Endothelial cell (in vitro differentiated cells): ENCODE results near the gene NPY4R2. TPM values are rescaled to one million over a fixed set of nuclear protein-coding genes. Genes with fewer than 3 reads are reported as not detected.
"Not testable (repeated sequence)": the region's sequence is repeated elsewhere in the genome, so short reads cannot be mapped to it uniquely, and the experiment has no call there.

ENCODE experiments used
- DNase-seq: peaks from one replicate; pipeline ENCODE4 v3.0.0; 2021; ENCODE audit warnings: low spot score
- H3K27ac Mint-ChIP-seq: one replicate; pipeline ENCODE4 v1.8.0; 2021; ENCODE audit warnings: mixed read lengths, inconsistent platforms; ENCODE audit not compliant: unreplicated experiment
- H3K27me3 Mint-ChIP-seq: one replicate; pipeline ENCODE4 v1.8.0; 2021; ENCODE audit warnings: mild to moderate bottlenecking, moderate library complexity, mixed read lengths, inconsistent platforms; ENCODE audit not compliant: unreplicated experiment
- H3K36me3 Mint-ChIP-seq: one replicate; pipeline ENCODE4 v1.8.0; 2021; ENCODE audit warnings: mild to moderate bottlenecking, low read depth, mixed read lengths, inconsistent platforms; ENCODE audit not compliant: unreplicated experiment
- H3K4me1 Mint-ChIP-seq: one replicate; pipeline ENCODE4 v1.8.0; 2021; ENCODE audit warnings: mild to moderate bottlenecking, mixed read lengths, inconsistent platforms; ENCODE audit not compliant: unreplicated experiment
- H3K4me3 Mint-ChIP-seq: one replicate; pipeline ENCODE4 v1.8.0; 2021; ENCODE audit warnings: mild to moderate bottlenecking, mixed read lengths, inconsistent platforms; ENCODE audit not compliant: unreplicated experiment
- H3K9me3 Mint-ChIP-seq: one replicate; pipeline ENCODE4 v1.8.0; 2021; ENCODE audit warnings: mixed read lengths, inconsistent platforms; ENCODE audit not compliant: unreplicated experiment
- long read RNA-seq: library from polyadenylated mRNA; unstranded; transcript quantifications from one replicate; pipeline ENCODE4 v2.0.0, GENCODE V29; 2020; ENCODE audit not compliant: unreplicated experiment
- total RNA-seq: library from RNA; stranded (reverse); fragmentation: NEBNext Ultra II Directional; extraction: Animal tissue kit (Norgen Biotek cat#: 25700); gene quantifications from one replicate; pipeline ENCODE4 v1.2.1, GENCODE V29; 2021; ENCODE audit not compliant: unreplicated experiment

Gene NPY4R2, protein sequence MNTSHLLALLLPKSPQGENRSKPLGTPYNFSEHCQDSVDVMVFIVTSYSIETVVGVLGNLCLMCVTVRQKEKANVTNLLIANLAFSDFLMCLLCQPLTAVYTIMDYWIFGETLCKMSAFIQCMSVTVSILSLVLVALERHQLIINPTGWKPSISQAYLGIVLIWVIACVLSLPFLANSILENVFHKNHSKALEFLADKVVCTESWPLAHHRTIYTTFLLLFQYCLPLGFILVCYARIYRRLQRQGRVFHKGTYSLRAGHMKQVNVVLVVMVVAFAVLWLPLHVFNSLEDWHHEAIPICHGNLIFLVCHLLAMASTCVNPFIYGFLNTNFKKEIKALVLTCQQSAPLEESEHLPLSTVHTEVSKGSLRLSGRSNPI
- not detected for total RNA-seq
- long read RNA-seq: 0 reads

- not testable (repeated sequence) for H3K27me3 Mint-ChIP-seq, H3K27ac Mint-ChIP-seq, H3K4me3 Mint-ChIP-seq, H3K4me1 Mint-ChIP-seq, DNase-seq, H3K36me3 Mint-ChIP-seq, H3K9me3 Mint-ChIP-seq
Observed at GRCh38 chr10:47918475-47918874, at the start of gene NPY4R2. NPY4R2 (plus strand) TSS chr10:47918662; CDS start chr10:47921988, 3,326 bp downstream.

DNA sequence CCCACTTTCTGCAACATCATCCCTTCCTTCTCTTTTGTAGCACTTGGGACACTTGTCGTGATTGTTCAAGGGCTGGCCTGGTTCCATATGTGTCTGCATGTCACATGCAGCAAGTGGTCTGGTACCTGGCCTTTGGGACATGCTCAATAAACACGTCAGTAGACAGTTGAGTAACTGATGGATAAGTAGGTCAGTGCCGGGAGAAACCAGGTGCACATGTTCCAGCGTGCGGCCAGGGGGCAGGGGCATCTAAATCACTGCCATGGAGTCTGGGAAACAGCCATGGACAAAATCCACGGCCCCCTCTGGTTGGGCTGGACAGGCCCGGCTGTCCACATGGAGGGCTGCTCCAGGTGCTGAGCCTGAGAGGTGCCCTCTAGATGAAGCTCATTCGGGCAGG is 47.6 kb upstream of the NPY4R2 start:
- DNase-seq, H3K36me3 Mint-ChIP-seq: not testable (repeated sequence)

DNA sequence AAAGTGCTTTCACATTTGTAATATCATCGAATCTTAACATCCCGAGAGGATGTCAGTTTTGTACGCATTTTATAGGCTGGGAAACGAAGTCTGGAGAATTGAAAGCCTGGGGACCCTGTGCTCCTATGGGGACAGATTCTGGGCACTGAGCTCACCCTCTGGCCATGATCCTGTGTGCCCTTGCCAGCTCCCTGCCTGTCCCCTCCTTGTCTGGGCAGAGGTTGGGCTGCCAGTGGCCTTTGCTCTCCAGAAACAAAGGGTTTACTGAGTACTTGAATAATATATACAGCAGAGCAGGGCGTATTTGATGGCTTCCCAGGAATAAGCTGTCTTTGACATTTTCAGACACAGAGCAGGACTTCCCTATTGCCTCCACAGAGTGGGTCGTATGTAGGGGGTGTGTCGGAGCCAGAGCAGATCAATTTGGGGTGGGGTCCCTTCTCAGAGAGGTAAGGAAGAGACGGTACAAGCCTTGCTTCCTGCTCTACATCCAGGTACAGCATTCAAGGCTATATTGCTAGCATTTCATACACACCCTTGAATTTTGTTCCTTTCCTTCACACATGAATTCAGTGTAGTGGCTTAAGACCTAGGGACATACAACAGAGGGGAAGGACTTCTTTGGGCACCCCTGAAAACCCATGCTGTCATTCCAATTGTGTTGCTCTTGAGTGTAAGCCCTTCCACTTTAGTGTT is 46.8 kb upstream of the NPY4R2 start:
- H3K9me3 Mint-ChIP-seq, H3K27ac Mint-ChIP-seq, H3K4me3 Mint-ChIP-seq, DNase-seq, H3K27me3 Mint-ChIP-seq, H3K36me3 Mint-ChIP-seq, H3K4me1 Mint-ChIP-seq: not testable (repeated sequence)

More for the DNA sequence above, 47.6 kb upstream of the NPY4R2 start:
- not testable (repeated sequence) for H3K9me3 Mint-ChIP-seq, H3K4me1 Mint-ChIP-seq, H3K4me3 Mint-ChIP-seq, H3K27ac Mint-ChIP-seq, H3K27me3 Mint-ChIP-seq

- H3K4me3 Mint-ChIP-seq, H3K4me1 Mint-ChIP-seq, H3K9me3 Mint-ChIP-seq, DNase-seq, H3K27me3 Mint-ChIP-seq, H3K36me3 Mint-ChIP-seq, H3K27ac Mint-ChIP-seq: not testable (repeated sequence)
Observed at GRCh38 chr10:47872236-47872635, 46.2 kb upstream of the NPY4R2 start.

- not testable (repeated sequence) for H3K36me3 Mint-ChIP-seq, H3K27ac Mint-ChIP-seq, H3K27me3 Mint-ChIP-seq, H3K4me3 Mint-ChIP-seq, H3K4me1 Mint-ChIP-seq, H3K9me3 Mint-ChIP-seq, DNase-seq
Observed at GRCh38 chr10:47884239-47884638, 34.2 kb upstream of the NPY4R2 start.

DNA sequence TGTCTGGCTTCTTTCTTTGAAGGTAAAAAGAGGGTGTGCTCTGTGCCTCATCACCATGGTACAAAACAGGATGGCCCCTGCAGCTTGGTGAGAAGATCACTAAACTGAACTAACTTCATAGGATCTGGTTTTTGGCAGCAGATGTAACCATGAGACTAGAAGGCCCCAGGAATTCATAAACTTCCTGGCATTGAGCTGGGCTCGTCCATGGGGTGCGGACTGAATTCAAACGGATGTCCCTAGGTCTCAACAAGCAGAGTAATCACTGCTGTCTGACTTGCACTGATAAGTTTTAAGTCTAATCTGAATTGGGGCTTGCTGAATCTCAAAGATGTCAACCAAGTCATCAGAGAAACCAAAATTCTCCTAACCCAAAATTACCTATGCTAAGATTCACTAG is 33.5 kb upstream of the NPY4R2 start:
- H3K4me1 Mint-ChIP-seq, H3K27me3 Mint-ChIP-seq, H3K9me3 Mint-ChIP-seq, H3K27ac Mint-ChIP-seq, H3K36me3 Mint-ChIP-seq, DNase-seq, H3K4me3 Mint-ChIP-seq: not testable (repeated sequence)

DNA sequence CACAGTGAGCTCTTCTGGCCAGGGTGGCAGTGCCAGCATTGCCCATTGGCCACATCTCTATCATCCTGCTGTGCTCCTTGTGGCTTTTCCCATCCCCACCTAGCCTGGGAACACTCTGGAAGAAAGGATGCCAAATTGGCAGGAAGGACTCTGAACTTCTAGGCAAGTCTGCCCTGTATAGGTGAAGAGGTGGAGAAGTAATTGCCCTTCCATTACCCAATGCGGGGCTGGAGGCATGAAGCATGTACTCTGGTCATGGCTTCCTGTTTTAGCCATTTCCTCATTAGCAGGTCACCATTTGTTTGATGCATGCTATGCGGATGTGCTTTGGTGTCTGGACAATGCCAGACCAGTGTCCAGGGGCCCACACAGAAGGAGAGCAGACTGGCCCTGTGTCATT is 32.1 kb upstream of the NPY4R2 start:
- H3K27me3 Mint-ChIP-seq, H3K27ac Mint-ChIP-seq, H3K9me3 Mint-ChIP-seq, DNase-seq, H3K4me3 Mint-ChIP-seq, H3K36me3 Mint-ChIP-seq, H3K4me1 Mint-ChIP-seq: not testable (repeated sequence)

DNA sequence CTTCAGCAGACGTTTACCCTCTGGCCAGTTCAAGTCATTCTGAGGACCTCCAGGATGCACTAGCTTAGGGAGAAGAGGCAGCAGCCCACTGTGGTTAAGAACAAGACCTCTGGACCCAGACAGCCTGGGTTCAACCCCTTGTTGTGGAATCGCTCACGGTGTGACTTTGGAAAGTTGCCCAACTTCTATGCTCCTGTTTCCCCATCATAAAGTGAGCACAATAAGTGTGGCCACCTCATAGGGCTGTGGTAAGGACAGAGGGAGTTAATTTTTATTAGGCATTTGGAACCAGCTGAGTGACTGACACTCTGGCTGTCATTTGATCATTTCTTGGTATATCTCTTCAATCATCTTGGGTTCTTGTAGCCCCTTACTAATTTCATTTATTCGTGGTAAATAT is 31.6 kb upstream of the NPY4R2 start:
- not testable (repeated sequence) for H3K27me3 Mint-ChIP-seq, H3K36me3 Mint-ChIP-seq, DNase-seq, H3K9me3 Mint-ChIP-seq, H3K4me1 Mint-ChIP-seq, H3K4me3 Mint-ChIP-seq, H3K27ac Mint-ChIP-seq

DNA sequence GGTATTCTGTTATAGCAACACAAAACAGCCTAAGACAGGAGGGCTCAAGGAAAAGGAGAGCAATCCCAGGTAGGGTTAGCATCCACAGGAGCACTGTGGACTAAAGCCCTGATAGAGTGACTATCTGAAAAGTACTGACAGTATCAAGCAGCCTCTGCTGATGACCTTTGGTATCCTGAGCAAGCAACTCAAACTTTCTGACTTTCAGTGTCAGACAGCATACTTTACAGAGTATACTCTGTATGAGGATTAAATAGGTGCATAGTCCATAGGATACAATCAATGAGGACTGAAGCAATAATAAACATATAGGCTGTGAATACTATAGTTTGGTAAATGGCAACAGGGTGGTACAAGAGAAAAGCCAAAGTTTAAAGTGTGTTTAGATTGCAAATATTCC is 27.7 kb upstream of the NPY4R2 start:
- not testable (repeated sequence) for H3K4me3 Mint-ChIP-seq, H3K36me3 Mint-ChIP-seq, H3K27me3 Mint-ChIP-seq, H3K4me1 Mint-ChIP-seq, H3K27ac Mint-ChIP-seq, H3K9me3 Mint-ChIP-seq, DNase-seq

- not testable (repeated sequence) for H3K9me3 Mint-ChIP-seq, H3K4me1 Mint-ChIP-seq, DNase-seq, H3K27ac Mint-ChIP-seq, H3K36me3 Mint-ChIP-seq, H3K27me3 Mint-ChIP-seq, H3K4me3 Mint-ChIP-seq
Observed at GRCh38 chr10:47892494-47893261, 25.8 kb upstream of the NPY4R2 start.

GRCh38 chr10:47894571-47894970 is 23.9 kb upstream of the NPY4R2 start:
- H3K9me3 Mint-ChIP-seq, H3K36me3 Mint-ChIP-seq, H3K27me3 Mint-ChIP-seq, H3K4me3 Mint-ChIP-seq, DNase-seq, H3K4me1 Mint-ChIP-seq: not testable (repeated sequence)
- H3K27ac Mint-ChIP-seq: peak overlapping the region; percentile 20

- not testable (repeated sequence) for H3K4me1 Mint-ChIP-seq, H3K36me3 Mint-ChIP-seq, H3K27me3 Mint-ChIP-seq, DNase-seq, H3K4me3 Mint-ChIP-seq, H3K9me3 Mint-ChIP-seq, H3K27ac Mint-ChIP-seq
Observed at GRCh38 chr10:47897813-47898212, 20.6 kb upstream of the NPY4R2 start.
